SHP77 treated with DMSO at 0.1 percent for 48 hours (cell line): Measurements from ENCODE around the gene OGA.

Experiments
- DNase-seq: peaks from one replicate; lab custom pipeline; 2025; lab: John Stamatoyannopoulos, UW

OGA gene

GRCh38 chr10:101775273-101776160, 42.7 kb downstream of the OGA start, which contains the start of gene FGF8:
Gene FGF8, minus strand, starts transcription at chr10:101776114. Its CDS starts 214 bp downstream, at chr10:101775900.
- DNase-seq = no peak

- DNase-seq = no peak
These were observed 43.5 kb downstream of the OGA start for GRCh38 chr10:101774589-101775272.

GRCh38 chr10:101773923-101774588, 44.2 kb downstream of the OGA start:
- no peak for DNase-seq

- DNase-seq = no peak
These were observed 45.1 kb downstream of the OGA start for GRCh38 chr10:101772895-101773761.

GRCh38 chr10:101772017-101772894, 46.0 kb downstream of the OGA start:
- DNase-seq = no peak

DNA sequence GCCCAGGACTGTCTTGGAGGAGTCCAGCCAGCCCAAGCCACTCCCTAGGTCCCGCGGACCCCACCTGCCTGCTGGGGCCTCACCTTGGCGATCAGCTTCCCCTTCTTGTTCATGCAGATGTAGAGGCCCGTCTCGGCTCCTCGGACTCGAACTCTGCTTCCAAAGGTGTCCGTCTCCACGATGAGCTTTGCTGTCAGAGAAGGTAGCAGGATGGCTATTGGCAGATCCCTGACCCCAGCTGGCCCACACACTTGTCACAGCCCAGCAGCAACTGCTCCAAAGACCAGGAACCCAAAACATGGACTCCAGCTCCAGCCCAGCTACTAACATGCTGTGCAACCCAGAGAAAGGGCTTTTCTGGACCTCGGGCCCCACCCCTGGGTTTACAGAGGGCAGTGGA, 46.9 kb downstream of the OGA start:
- DNase-seq = no peak

DNA sequence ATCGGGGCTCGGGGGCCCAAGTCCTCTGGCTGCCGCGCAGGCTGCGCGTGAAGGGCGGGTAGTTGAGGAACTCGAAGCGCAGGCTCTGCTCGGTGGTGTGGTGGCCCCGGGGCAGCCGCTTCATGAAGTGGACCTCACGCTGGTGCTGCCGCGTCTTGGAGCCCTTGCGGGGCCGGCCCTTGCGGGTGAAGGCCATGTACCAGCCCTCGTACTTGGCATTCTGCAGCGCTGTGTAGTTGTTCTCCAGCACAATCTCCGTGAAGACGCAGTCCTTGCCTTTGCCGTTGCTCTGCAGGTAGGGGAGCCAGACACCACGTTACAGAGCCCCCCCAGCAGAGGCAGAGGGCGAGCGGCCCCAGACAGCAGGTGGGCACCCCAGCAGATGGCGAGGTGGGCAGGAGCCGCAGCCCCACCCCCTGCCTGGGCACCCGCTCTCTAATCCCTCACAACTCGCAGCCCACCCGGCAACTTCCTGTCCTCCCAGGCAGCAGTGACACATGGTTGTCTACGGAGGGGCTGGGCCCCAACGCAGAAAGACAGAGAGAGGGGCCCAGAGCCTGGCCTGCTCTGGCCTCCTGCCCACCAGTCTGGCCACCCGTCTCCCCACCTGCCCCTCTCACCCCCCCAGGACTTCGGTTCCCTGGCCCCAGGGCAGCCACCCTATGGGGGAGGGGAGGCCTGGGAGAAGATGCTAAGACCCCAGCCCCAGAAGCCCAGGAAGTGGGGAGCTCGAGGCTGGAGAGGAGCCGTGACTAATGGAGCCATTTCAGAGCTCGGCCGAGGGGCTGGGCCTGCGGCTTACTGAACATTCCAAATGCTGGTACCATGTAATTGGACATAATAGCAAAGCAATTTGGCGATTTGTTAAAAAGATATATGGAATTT, 47.7 kb downstream of the OGA start:
- DNase-seq = no peak

DNA sequence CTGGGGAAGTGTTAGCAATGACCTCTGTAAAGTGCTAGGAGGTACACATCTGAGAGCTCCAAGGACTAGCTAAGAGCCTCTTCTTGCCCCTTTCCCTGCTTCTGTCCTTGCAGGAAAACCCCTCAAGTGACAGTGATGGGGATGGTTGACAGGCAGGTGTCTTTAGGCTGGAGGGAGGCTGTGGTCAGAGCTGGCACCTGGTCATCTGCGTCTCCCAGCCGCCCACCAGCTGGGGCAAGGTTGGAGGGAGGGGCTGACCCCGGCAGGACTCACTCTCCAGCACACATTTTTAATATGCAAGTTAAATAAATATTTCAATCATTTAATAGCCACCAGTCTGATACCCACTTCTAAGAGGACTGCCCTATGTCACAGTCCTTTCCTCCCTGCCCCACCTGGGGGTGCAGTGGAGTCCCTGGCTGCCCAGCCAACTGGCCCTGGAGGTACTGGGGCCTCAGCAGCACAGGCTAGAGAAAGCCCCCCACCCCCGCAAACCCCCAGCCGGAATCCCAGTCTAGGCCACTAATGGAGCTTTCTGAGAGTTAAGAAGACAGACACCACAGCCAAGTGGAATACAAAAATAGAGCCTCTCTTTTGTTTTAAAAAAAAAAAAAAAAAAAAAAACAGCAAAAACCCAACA, 48.6 kb downstream of the OGA start:
- DNase-seq = no peak

- DNase-seq = no peak
These were observed 49.5 kb downstream of the OGA start for GRCh38 chr10:101768791-101769170.

- DNase-seq = no peak
These were observed 50.1 kb downstream of the OGA start for GRCh38 chr10:101767966-101768790.

DNA sequence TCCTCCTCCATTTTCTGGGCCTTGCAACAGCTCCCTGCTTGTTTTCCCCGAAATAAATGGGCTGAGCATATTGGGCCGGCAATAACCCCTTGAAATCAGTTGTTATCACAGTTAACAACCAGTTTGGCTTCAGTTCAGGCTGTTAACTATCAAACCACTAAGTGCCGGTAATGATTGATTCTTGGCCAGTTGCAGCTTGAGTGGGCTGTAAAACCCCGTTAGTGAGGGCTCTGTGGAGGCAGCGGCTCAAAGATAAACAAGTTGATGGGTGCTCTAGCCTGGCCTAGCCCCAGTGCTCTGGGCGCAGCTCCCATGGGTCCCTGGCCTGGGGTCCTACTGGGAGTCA, 50.7 kb downstream of the OGA start:
- no peak for DNase-seq

- DNase-seq = no peak
These were observed 51.3 kb downstream of the OGA start for GRCh38 chr10:101766753-101767599.

GRCh38 chr10:101766306-101766705, 51.9 kb downstream of the OGA start:
- DNase-seq = no peak

DNA sequence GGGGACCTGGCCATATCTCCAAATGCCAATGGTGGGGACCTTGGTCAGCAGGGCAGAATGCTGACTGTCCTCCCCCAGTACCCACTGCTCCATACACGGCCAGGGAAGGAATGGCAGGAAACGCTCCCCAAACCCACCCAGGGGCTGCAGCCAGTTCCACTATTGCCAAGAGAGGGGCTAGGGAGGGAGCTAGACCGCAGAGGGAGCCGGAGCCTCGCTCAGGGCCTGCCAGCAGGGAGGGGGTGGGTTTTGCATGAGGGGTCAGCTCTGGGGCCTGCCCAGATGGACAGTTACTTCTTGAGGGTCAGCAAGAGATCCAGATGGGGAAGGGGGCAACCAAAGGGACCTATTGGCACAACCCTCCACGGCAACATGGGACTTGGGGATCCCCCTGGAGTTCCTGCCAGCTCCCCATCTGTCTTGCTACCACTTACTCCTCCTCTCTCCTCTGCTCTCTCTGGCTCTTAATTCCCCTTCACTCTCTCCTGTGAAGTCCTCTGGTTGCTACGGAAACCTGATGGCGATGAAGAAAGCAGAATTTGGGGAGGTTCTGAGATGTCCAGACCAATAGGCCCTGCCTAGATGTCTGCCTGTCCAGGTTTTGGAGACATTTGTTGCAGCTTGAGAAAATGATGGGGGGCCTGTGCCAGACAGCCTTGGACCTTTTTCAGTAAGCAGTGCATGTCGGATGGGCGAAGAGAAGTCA, 55.0 kb downstream of the OGA start:
- DNase-seq = no peak

DNA sequence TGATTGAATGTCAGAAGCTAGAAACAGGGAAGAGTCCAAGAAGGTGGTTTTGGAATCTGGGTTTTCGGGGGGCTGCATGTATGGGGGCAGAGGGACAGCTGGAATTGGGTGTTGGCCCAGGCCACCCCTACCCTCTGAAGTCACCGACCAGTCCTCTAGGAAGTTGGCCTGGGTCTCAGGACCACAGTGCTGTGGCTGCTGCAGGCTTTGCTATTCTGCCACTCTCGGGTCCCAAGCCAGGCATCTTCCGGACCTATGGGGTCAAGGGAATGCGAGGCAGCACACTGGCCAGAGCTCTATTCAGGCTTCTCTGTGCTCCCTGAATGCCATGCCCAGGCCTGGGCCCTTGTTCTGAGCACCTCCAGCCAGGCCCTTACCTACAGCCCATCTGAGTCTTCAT, 55.5 kb downstream of the OGA start:
- DNase-seq = no peak

DNA sequence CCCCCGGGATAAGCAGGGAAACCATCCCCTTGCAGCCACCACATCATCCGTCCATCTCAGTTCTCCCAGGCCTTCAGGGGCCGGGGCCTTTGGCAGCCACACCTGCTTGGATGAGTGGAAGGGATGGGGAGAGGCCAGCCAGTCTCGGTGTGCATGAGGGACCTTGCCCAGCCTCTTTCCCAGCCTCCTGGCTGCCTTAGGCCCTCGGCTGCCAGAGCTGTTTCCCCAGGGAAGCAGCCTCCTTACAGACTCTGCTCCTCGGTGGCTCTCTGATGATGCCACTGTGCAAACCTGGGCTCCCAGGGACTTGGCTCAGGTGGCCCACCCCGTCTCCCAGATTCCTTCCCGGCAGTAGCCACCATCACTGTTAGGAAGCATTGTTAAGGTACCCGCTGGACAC, 57.0 kb downstream of the OGA start:
- DNase-seq = no peak

- no peak for DNase-seq
These were observed 57.7 kb downstream of the OGA start for GRCh38 chr10:101760510-101760909.
